HG03520 (cell line): ENCODE results near the gene TUBB2B.

Source experiments
- ATAC-seq: cut with Tn5 transposase; IDR thresholded peaks from one replicate; pipeline ENCODE4 v1.9.1; 2021; ENCODE audit warnings: mild to moderate bottlenecking, moderate library complexity; ENCODE audit not compliant: unreplicated experiment

The TUBB2B gene

DNA sequence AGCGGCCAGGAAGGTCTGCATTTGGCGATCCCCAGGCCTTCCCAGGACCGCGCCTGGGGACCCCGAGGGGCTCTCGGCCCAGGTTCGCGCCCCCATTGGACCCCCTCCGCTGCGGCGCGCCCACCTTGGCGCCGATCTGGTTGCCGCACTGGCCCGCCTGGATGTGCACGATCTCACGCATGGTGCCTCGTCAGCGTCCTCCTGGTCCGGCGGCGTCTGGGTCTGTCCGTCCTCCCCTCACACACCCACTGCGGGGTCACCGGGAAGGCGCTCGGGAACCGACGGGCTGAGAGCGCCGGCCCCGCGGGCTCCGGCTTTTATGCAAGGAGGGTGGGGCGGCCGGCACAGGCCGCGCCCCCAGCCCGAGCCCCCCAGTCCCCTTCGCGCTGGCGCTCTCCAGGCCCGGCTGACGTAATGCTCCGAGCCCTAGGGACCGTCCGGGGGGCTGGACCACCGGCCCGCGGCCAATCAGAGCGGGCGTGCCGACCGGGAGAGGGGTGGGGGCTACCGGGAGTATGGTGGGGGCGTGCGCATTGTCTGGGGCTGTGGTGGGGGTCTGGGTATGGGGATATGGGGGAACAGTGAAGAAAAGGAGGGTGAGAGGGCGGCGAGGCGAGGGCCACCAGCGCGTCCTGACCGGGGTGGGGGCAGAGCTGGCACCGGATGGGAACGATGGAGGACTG lies at the start of gene TUBB2B:
TUBB2B (minus strand) TSS at position 291 of the 683 bp plus-strand sequence; CDS start at position 181, 110 bp downstream.
- ATAC-seq = no peak

- no peak for ATAC-seq
Observed at GRCh38 chr6:3277251-3277650, 49.8 kb upstream of the TUBB2B start.

GRCh38 chr6:3276174-3277167 lies 49.0 kb upstream of the TUBB2B start:
- no peak for ATAC-seq

GRCh38 chr6:3273707-3274521 lies 46.5 kb upstream of the TUBB2B start:
- no peak for ATAC-seq

GRCh38 chr6:3272911-3273547 lies 45.6 kb upstream of the TUBB2B start:
- ATAC-seq = no peak

DNA sequence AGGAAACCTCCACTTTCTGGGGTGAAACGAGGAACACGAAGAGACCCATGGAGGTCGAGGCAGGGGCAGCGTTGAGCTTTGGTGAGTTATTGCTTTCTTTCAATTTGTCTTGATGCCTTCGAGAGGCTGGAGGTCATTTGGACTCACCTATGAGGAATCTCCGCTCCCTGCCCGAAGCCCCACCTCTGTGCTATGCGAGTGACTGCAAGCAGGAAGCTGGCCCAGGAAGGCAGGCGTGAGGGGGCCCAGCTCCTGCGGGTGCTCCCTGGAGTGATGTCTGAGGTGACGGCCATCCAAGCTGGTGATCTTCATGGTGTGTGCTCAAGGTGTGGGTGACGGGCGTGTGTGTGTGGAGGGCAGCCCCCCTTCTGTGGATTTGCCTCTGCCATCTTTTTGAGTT lies 44.3 kb upstream of the TUBB2B start:
- ATAC-seq = no peak

- no peak for ATAC-seq
Observed at GRCh38 chr6:3270258-3270657, 42.8 kb upstream of the TUBB2B start.

DNA sequence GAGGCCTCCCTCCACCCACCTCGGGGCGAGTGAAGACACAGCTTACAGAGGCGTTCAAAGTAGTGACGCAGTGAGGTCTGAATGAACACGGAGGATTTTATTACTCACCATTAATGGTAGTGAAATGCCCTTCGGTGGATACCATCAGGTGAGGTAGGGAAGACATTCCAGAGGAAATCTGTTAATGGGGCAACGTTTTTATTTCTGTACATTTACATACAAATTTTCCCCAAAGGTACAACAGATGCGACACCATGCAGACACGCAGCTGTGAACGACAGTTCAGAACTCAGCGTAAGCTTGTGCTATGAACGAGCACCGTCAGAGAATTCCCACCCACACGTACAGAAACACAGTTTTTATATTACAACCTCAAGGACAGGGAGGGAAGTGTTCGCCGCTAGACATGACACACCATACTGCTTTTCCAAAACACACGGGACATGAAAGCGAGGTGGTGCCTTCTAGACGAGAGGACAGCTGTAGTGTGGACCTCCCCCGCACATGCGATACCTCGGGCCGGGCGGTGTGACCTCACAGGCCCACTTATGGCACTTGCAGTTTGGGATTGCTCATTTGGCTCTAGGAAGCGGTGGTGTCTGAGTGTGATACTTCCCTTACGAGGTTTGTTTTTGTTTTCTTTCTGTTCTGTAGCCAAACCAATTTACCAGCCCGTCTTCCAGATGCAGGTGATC lies 42.0 kb upstream of the TUBB2B start:
- no peak for ATAC-seq

GRCh38 chr6:3268680-3269079 lies 41.2 kb upstream of the TUBB2B start:
- no peak for ATAC-seq

DNA sequence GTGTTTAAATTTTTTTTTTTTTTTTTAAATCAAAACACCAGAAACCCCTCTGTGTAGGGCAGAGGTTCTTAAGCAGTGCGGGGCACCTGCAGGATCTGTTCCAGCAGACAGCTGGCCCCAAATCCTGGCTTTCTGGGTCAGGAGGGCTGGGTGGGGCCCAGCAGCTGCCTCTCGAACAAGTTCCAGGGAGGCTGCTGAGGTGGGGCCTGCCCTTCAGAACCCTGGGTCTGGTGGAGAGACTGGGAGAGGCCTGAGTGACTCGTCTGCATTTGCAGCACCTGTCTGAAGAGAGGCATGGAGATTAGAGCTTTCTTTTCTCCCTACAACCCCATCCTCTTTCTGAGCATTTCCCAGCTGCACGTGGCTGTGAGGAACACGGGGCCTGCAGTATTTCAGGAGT lies 39.7 kb upstream of the TUBB2B start:
- no peak for ATAC-seq

DNA sequence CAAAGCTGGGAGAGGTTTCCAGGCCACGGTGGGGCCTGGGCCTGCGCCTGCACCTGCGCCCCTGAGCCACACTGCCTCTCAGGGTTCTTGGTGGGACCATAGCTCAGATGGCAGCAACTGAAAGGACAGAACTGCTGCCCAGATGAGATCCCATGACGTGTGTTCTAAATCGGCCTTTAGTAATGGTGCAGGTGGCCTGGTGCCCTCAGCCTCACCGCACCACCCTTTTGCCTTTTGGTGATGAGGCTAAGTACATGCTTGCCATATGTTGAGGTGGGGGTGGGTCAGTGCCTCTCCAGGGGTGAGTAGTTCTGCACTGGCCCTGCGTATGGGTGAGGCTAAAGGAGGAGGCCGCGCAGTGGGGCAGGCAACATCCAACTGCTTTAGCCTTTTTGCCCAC lies 38.7 kb upstream of the TUBB2B start:
- no peak for ATAC-seq

DNA sequence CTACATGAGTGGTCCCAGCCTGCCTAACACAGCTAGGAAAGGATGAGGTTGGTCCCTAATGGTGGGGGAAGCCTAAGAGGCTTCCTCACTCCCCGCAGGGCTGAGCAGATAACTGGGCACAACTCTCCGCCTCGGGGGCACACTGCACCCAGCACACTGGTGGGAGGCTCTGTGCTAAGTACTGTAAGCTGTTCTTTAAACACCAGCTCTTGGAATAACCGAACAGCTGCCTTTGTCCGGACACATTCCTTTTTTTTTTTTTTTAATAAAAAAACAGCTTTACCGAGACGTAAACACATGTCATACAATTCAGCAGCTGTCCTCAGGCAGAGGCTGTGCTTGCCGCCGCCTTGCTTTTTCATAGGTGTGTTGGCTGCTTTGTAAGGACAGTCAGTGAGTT lies 38.2 kb upstream of the TUBB2B start:
- ATAC-seq = no peak

GRCh38 chr6:3264356-3264755 lies 36.9 kb upstream of the TUBB2B start:
- ATAC-seq = no peak

- no peak for ATAC-seq
Observed at GRCh38 chr6:3263096-3263495, 35.6 kb upstream of the TUBB2B start.

DNA sequence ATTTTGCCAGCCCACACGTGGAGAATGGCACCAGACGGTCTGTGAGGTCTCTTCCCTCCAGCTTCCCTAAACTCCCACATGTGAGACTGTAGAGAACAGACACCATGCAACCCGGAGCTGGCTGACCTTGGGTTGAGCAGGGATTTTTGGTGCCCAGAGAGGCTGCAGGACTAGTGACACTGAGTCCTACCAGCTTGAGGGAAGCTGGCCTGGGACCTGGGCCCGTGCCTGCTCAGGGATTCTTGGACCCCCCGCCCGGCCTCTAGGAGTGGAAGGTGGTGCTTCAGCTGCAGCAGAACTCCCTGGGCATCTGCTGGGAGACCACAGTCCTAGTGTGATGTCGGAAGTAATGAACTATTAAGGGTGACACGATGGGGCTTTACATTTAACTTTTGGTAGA lies 34.5 kb upstream of the TUBB2B start:
- ATAC-seq = no peak

- ATAC-seq = no peak
Observed at GRCh38 chr6:3261518-3261820, 34.0 kb upstream of the TUBB2B start.

GRCh38 chr6:3260772-3261517 lies 33.5 kb upstream of the TUBB2B start:
- no peak for ATAC-seq

DNA sequence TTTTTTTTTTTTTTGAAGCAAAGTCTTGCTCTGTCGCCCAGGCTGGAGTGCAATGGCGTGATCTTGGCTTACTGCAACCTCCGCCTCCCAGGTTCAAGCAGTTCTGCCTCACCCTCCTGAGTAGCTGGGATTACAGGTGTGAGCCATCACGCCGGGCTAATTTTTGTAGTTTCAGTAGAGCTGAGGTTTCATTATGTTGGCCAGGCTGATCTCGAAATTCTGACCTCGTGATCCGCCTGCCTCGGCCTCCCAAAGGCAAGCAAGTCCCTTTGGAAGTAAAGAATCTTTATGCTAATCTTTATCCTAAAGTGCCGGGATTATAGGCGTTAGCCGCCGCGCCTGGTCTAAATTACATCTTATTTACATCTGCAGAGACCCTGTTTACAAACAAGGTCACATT lies 32.8 kb upstream of the TUBB2B start:
- ATAC-seq = no peak

DNA sequence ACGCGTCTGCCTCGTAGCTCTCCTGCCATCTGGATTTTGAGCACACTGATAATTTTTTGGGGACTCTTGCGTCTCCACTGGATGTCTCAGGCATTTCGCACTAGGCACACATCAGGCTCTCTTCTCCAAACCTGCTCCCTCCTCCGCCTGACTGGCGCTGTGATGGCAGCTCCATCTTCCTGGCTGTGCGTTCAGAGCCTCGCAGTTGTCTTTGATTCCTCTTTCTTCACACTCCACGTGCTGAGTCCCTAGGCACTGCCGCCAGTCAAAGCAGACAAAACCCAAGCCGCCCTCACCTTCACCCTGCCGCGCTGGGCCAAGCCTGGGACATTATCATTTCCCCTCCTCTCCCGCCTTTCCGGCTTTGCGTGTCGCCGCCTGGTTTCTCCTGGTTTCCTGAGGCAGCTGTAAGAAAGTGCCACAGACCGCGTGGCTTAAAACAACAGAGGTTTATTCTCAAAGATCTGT lies 32.1 kb upstream of the TUBB2B start:
- peak; percentile 22 for ATAC-seq
